LHCN-M2 (cell line): ENCODE measurements around the gene SPHK1. TPM values are rescaled to one million over a fixed set of nuclear protein-coding genes. Genes with fewer than 3 reads are reported as not detected.
"Not testable (repeated sequence)": the region's sequence is repeated elsewhere in the genome, so short reads cannot be mapped to it uniquely, and the experiment has no call there.

ENCODE experiments used
- DNase-seq: peaks from one replicate; pipeline ENCODE4 v3.0.0-alpha.2; 2012; ENCODE audit warnings: low read depth
- polyA plus RNA-seq: library from polyadenylated mRNA; unstranded; fragments of >200 nt; gene quantifications from one replicate; pipeline ENCODE4 v1.2.1, GENCODE V29; 2012; ENCODE audit warnings: missing spikeins
- total RNA-seq: library from RNA; depleted of rRNA; stranded (reverse); fragments of >200 nt; gene quantifications from 2 replicates; pipeline ENCODE4 v1.2.3, GENCODE V29; 2014; rRNA removed

Gene SPHK1
- 28.4 and 32.8 TPM in 2 replicates for total RNA-seq
- polyA plus RNA-seq, result 16.2 TPM

GRCh38 chr17:76384222-76384986 is at the start of gene SPHK1:
Gene SPHK1, plus strand, starts transcription at chr17:76384609. Its CDS starts 1,036 bp downstream, at chr17:76385645.
- peak; percentile 78 for DNase-seq

GRCh38 chr17:76335716-76336381 is 48.6 kb upstream of the SPHK1 start:
- DNase-seq, result no peak

DNA sequence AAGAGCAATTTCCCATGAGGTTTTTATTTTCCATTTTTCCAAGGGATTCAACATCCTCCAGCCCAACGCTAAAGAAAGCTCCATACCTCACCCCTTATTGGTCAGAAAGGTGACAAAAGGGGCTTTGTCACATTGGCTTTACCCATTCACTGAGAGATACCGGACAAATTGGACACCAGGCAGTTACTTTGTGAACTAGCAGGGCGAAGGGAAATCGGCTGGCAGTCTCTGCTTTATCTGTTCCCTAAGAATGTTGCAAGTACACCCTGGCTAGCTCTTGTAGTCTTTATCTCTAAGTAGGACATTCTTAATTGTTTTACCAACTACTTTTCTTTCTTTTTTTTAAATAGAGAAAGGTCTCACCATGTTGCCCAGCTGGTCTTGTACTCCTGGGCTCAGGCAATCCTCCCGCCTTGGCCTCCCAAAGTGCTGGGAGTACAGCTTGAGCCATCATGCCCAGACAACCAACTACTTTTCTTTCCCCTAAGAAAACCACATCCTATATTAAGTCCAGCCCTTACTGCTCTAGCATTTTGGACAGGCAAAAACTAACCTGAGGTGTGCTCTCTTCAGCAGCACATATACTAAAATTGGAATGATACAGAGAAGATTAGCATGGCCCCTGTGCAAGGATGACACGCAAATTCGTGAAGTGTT is 47.5 kb upstream of the SPHK1 start:
- peak; percentile 62 for DNase-seq

DNA sequence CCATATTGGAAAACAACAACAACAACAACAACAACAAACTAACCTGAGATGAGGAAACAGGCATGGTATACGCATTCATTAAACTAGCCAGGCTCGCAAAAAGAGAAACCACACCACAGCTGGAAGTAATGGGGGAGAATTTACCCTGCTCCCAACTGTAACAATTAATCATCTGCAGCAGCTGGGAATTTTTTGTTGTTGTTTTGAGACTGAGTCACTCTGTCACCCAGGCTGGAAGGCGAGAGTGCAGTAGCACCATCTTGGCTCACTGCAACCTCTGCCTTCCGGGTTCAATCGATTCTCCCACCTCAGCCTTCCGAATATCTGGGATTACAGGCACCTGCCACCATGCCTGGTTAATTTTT is 47.0 kb upstream of the SPHK1 start:
- DNase-seq, result peak; percentile 92

DNA sequence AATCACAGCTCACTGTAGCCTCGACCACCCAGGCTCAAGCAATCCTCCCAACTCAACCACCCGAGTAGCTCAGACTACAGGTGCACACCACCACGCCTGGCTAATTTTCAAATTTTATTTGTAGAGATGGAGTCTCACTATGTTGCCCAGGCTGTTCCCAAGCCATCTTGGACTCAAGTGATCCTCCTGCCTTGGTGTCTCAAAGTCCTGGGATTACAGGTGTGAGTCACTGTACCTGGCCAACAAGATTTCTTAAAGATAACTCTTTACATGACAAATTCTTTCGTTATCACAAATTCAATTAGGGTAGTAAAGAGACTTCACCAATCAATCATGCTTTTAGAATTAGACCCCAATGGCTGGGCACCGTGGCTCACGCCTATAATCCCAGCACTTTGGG is 43.1 kb upstream of the SPHK1 start:
- no peak for DNase-seq

DNA sequence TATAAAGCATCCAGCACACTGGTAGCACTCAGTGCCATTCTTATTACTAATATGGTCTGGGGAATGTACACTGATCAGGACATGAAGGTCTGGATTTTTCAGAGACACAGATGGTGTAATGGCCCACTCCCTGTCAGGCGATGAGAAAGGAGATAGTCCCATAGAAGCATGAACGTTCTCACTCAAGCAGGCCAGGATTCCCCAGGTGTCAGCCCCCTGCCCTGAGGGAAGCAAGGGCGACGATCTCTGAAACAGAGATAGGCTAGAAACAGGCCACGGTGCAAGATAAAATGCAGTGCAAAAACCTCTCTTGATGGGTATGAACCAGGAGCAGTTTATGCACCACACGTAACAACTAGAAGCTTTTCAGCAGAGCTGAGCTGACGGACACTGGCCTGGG is 41.3 kb upstream of the SPHK1 start:
- DNase-seq, result no peak

DNA sequence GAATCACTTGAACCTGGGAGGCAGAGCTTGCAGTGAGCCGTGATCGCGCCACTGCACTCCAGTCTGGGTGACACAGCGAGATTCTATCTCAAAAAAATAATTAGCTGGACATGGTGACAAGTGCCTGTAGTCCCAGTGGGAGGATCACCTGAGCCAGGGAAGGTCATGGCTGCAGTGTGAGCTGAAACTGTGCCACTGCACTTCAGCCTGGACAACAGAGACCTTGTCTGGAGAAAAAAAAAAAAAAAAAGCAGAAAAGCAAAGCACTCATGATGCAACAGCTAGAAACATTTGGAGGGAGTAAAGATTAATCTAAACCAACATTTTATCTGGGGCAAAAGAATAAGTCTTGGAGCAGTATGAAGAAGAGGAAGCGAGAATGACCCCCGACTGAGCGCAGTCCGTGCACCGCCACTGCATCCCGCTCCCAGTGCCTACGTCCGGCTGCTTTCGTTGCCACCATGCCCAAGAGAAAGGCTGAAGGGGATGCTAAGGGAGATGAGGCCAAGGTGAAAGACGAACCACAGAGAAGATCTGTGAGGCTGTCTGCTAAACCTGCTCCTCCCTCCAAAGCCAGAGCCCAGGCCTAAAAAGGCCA is 38.9 kb upstream of the SPHK1 start:
- no peak for DNase-seq

GRCh38 chr17:76346936-76347335 is 37.5 kb upstream of the SPHK1 start:
- DNase-seq, result not testable (repeated sequence)

GRCh38 chr17:76350463-76350862 is 33.9 kb upstream of the SPHK1 start:
- no peak for DNase-seq

- no peak for DNase-seq
Observed at GRCh38 chr17:76351526-76352071, 32.8 kb upstream of the SPHK1 start.

DNA sequence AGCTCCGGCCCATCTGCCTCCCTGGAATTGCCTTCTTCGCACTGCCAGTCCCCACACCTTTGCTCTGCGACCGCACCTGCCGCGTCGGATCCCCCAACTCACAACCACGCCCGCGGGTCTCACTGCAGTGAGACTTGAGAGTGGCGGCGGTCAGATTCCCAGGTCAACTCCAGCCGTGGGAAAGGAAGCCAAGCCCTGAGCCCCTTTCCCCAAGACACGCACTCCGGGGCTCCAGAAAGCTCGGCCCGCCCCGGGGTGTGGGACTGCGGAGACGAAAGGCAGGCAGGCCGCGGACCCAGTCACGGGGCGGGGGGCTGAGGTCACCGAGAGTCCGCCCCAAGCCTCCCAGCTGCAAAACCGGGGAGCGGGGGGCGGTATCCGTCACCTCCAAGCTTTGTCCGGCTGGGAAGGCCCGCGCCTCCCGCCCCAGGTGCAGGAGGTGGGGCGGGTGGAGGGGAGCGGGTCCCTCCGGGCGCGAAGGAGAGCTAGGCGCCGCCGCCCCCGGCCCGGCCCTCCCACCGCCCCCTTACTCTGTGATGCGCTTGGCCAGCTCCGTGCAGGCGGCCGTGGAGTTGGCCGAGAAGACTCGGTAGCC is 31.3 kb upstream of the SPHK1 start:
- no peak for DNase-seq

- DNase-seq, result peak; percentile 91
Observed at GRCh38 chr17:76353599-76354316, 30.7 kb upstream of the SPHK1 start, which contains the start of gene PRPSAP1. Gene PRPSAP1, minus strand, starts transcription at chr17:76353916. Its CDS starts 213 bp downstream, at chr17:76353703.

DNA sequence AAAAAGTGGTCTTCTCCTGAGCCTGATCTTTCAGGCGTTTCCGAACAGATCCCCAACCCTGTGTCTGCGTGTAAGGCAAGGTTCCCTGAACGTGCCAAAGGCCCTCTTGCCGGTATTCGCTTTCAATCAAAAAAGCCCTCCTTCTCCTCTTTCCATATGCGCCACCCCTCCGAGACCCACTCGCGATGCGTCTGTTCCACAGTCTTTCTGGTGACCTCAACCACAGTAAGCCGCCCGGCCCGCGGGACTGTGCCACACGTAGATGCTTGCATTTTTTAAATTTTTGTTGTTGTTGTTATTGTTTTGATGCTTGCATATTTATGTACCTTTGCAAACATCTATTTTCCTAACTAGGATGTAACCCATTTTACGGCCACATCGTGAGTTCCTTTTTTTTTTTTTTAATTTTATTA is 30.1 kb upstream of the SPHK1 start:
- DNase-seq, result no peak

GRCh38 chr17:76354747-76355310 is 29.6 kb upstream of the SPHK1 start:
- DNase-seq, result no peak

DNA sequence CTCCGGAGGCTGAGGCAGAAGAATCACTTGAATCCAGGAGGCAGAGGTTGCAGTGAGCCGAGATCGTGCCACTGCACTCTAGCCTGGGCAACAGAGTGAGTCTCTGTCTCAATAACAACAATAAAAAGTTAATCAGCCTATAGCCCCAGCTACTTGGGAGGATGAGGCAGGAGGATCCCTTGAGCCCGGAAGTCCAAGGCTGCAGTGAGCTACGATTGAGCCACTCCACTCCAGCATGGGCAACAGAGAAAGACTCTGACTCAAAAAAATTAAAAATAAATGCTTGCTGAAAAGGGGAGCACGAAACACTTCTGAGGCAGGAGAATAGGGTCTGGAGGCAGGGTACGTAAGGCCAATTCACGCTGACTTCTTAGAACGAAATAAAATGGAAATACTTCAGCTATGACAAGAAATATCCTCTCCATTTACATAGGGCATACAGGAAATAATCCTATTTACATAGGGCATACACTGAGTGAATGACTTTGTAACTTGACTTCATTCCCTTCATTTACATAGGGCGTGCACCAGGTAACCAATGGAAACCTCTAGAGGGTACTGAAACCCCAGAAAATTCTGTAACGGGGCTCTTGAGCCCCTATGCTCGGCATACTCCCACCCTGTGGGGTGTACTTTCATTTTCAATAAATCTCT is 27.5 kb upstream of the SPHK1 start:
- DNase-seq, result no peak

- no peak for DNase-seq
Observed at GRCh38 chr17:76357597-76358158, 26.7 kb upstream of the SPHK1 start.

- no peak for DNase-seq
Observed at GRCh38 chr17:76359375-76359774, 25.0 kb upstream of the SPHK1 start.

DNA sequence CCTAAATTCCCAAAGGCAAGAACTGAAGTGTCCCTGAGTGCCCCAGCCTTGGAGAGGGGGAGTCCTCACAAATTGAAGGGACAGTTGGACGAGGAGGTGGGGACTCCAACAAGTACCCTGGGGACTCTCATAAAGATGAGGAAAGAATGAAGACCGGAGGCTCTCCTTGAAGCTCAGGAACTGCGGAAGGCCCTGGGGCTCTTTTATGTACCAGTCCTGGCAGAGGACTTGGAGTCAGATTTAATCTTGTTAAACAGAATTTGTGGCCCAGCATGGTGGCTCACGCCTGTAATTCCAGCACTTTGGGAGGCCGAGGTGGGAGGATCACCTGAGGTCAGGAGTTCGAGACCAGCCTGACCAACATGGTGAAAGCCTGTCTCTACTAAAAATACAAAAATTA is 24.6 kb upstream of the SPHK1 start:
- DNase-seq, result not testable (repeated sequence)

DNA sequence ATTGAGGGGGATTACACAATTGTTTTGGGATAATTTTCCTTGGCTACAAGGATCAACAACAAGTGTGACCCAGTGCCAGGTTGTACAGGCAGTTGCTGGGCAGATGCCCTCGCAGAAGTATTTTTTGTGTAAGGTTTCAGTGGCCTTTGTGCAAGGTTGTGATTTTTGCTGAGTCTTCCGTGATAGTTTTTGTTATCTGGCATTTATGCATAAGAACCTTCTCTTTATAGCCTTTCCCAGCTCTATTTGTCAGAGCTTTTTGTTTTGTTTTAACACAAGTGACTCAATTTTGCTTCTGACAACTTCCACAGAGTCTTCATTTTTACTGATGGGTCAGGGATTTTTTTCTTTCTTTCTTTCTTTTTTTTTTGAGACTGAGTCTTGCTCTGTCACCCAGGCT is 23.9 kb upstream of the SPHK1 start:
- no peak for DNase-seq
